ENCODE data around the gene VAC14.

DNA sequence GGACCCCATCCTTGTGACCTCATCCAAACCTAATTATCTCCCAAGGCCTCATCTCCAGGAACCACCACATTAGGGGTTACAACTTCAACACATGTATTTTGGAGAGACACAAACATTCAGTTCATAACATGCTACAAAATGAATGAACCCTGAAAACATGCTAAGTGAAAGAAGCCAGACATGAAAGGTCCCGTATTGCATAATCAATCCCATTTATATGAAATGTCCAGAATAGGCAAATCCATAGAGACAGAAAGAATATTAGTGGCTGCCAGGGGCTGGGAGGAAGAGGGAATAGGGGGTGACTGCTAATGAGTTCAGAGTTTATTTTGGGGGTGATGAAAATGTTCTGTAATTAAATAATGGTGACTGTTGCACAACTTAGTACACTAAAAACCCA lies 158.3 kb downstream of the VAC14 start:
- TF ChIP-seq EP300 (IDR thresholded peaks at IDR 0.05; ENCODE audit: borderline replicate concordance) (no peak), FOXM1 (IDR thresholded peaks at IDR 0.05; ENCODE audit: borderline replicate concordance, low read depth) (no peak), TCF12 (IDR thresholded peaks at IDR 0.05; ENCODE audit: low read depth) (no peak), RAD21 (IDR thresholded peaks at IDR 0.05; ENCODE audit: low read depth) (no peak), CEBPB (IDR thresholded peaks at IDR 0.05) (peak; percentile 32; the same call in 1 of the 2 replicates), YY1 (IDR thresholded peaks at IDR 0.05; ENCODE audit: low read depth) (no peak), TEAD4 (IDR thresholded peaks at IDR 0.05) (no peak), TAF1 (IDR thresholded peaks at IDR 0.05; ENCODE audit: low read depth) (no peak), EGR1 (IDR thresholded peaks at IDR 0.05) (no peak)
- TF ChIP-seq, protein P1, sequence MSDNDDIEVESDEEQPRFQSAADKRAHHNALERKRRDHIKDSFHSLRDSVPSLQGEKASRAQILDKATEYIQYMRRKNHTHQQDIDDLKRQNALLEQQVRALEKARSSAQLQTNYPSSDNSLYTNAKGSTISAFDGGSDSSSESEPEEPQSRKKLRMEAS (IDR thresholded peaks at IDR 0.05): no peak
- TF ChIP-seq, protein P2, sequence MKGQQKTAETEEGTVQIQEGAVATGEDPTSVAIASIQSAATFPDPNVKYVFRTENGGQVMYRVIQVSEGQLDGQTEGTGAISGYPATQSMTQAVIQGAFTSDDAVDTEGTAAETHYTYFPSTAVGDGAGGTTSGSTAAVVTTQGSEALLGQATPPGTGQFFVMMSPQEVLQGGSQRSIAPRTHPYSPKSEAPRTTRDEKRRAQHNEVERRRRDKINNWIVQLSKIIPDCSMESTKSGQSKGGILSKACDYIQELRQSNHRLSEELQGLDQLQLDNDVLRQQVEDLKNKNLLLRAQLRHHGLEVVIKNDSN (IDR thresholded peaks at IDR 0.05): no peak
- TF ChIP-seq, protein P3, sequence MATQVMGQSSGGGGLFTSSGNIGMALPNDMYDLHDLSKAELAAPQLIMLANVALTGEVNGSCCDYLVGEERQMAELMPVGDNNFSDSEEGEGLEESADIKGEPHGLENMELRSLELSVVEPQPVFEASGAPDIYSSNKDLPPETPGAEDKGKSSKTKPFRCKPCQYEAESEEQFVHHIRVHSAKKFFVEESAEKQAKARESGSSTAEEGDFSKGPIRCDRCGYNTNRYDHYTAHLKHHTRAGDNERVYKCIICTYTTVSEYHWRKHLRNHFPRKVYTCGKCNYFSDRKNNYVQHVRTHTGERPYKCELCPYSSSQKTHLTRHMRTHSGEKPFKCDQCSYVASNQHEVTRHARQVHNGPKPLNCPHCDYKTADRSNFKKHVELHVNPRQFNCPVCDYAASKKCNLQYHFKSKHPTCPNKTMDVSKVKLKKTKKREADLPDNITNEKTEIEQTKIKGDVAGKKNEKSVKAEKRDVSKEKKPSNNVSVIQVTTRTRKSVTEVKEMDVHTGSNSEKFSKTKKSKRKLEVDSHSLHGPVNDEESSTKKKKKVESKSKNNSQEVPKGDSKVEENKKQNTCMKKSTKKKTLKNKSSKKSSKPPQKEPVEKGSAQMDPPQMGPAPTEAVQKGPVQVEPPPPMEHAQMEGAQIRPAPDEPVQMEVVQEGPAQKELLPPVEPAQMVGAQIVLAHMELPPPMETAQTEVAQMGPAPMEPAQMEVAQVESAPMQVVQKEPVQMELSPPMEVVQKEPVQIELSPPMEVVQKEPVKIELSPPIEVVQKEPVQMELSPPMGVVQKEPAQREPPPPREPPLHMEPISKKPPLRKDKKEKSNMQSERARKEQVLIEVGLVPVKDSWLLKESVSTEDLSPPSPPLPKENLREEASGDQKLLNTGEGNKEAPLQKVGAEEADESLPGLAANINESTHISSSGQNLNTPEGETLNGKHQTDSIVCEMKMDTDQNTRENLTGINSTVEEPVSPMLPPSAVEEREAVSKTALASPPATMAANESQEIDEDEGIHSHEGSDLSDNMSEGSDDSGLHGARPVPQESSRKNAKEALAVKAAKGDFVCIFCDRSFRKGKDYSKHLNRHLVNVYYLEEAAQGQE (IDR thresholded peaks at IDR 0.05; ENCODE audit: low read depth): no peak
